Activated naive CD4-positive, alpha-beta T cell treated with anti-CD3 and anti-CD28 coated beads, Interleukin-2, amount 50 U/mL, for 72 hours (primary cell): ENCODE measurements around the gene USF3. TPM values are rescaled to one million over a fixed set of nuclear protein-coding genes. Genes with fewer than 3 reads are reported as not detected.

Source experiments
- ATAC-seq, 2 donors: fragments of 150-1000 bp; cut with Tn5 transposase; 2 replicates each; pipeline ENCODE4 v1.10.0; 2021; ENCODE audit warnings: mild to moderate bottlenecking in 2 of 2, moderate library complexity in 2 of 2
- DNase-seq, 2 donors: peaks; one replicate each; pipeline ENCODE4 v3.0.0; 2021 to 2022; ENCODE audit warnings: low spot score in 2 of 2
- H3K27ac Mint-ChIP-seq, 2 donors: one replicate each; pipeline ENCODE4 v1.8.0; 2022; ENCODE audit warnings: mild to moderate bottlenecking in 2 of 2, mixed read lengths in 2 of 2
- H3K36me3 Mint-ChIP-seq, 2 donors: one replicate each; pipeline ENCODE4 v1.8.0; 2022; ENCODE audit warnings: mixed read lengths in 2 of 2
- H3K9me3 Mint-ChIP-seq, 2 donors: one replicate each; pipeline ENCODE4 v1.8.0; 2022; ENCODE audit warnings: mixed read lengths in 2 of 2
- total RNA-seq, 2 donors: library from RNA; stranded (reverse); gene quantifications; one replicate each; pipeline ENCODE4 v1.2.3, GENCODE V29; 2022

Gene USF3
- 10 to 100 TPM; 14.0 to 22.2 TPM for total RNA-seq

- Mint-ChIP-seq H3K9me3 (no peaks in the 10 kb centered on the region), H3K27ac (peak within 1 kb of the TSS; percentile 91 to 100), H3K36me3 (peaks cover 11% of the 10 kb centered on the region in 2 donors)
- peak; percentile 73 to 81 for ATAC-seq
- DNase-seq: peak; percentile 79
Observed at GRCh38 chr3:113695786-113696645, at the start of gene USF3. USF3 (minus strand) TSS chr3:113696642; CDS start chr3:113674878, 21,764 bp downstream.

- ATAC-seq (peak; percentile 71 to 76), DNase-seq (peak; percentile 85 to 89)
- Mint-ChIP-seq H3K36me3 (peaks cover 30 to 35% of the 10 kb centered on the region in 2 donors), H3K9me3 (no peaks in the 10 kb centered on the region), H3K27ac (peak within 1 kb of the TSS; percentile 100)
Observed at GRCh38 chr3:113745756-113746547, 49.5 kb upstream of the USF3 start, which contains the start of gene NAA50. NAA50 (minus strand) TSS chr3:113746249; CDS start chr3:113745949, 300 bp downstream.

- Mint-ChIP-seq H3K27ac (peak overlapping the region; percentile 99 to 100), H3K36me3 (peaks cover 30 to 35% of the 10 kb centered on the region in 2 donors), H3K9me3 (no peaks in the 10 kb centered on the region)
- DNase-seq: peak; percentile 73 to 79
- peak; percentile 67 to 72 for ATAC-seq
Observed at GRCh38 chr3:113744941-113745755, 48.7 kb upstream of the USF3 start.

GRCh38 chr3:113743006-113743630 lies 46.7 kb upstream of the USF3 start:
- DNase-seq: no peak
- no peaks in the 10 kb centered on the region for H3K9me3 Mint-ChIP-seq
- peak overlapping the region in 1 of 2 donors; percentile 85 for H3K27ac Mint-ChIP-seq
- H3K36me3 Mint-ChIP-seq: peaks cover 30 to 35% of the 10 kb centered on the region in 2 donors
- no peak for ATAC-seq

GRCh38 chr3:113741620-113742019 lies 45.2 kb upstream of the USF3 start:
- DNase-seq (no peak), ATAC-seq (no peak)
- H3K9me3 Mint-ChIP-seq: no peaks in the 10 kb centered on the region
- peaks cover 25 to 29% of the 10 kb centered on the region in 2 donors for H3K36me3 Mint-ChIP-seq
- H3K27ac Mint-ChIP-seq: no peak overlapping the region

- Mint-ChIP-seq H3K27ac (no peak overlapping the region), H3K9me3 (no peaks in the 10 kb centered on the region), H3K36me3 (peaks cover 19 to 24% of the 10 kb centered on the region in 2 donors)
- no peak for ATAC-seq
- no peak for DNase-seq
Observed at GRCh38 chr3:113741086-113741485, 44.6 kb upstream of the USF3 start.

GRCh38 chr3:113736548-113737089 lies 40.2 kb upstream of the USF3 start:
- ATAC-seq (peak; percentile 69 to 86), DNase-seq (peak in 1 of 2 donors; percentile 14)
- H3K27ac Mint-ChIP-seq: peak overlapping the region in 1 of 2 donors; percentile 1
- H3K36me3 Mint-ChIP-seq: no peaks in the 10 kb centered on the region
- no peaks in the 10 kb centered on the region for H3K9me3 Mint-ChIP-seq

- Mint-ChIP-seq H3K27ac (no peak overlapping the region), H3K36me3 (peaks cover 0 to 4% of the 10 kb centered on the region in 2 donors), H3K9me3 (no peaks in the 10 kb centered on the region)
- ATAC-seq: no peak
- DNase-seq: no peak
Observed at GRCh38 chr3:113731694-113732093, 35.3 kb upstream of the USF3 start.

- Mint-ChIP-seq H3K9me3 (no peaks in the 10 kb centered on the region), H3K36me3 (peaks cover 0 to 4% of the 10 kb centered on the region in 2 donors), H3K27ac (peak overlapping the region in 1 of 2 donors; percentile 16)
- ATAC-seq (no peak), DNase-seq (no peak)
Observed at GRCh38 chr3:113730550-113730949, 34.1 kb upstream of the USF3 start.

- Mint-ChIP-seq H3K9me3 (no peaks in the 10 kb centered on the region), H3K36me3 (peaks cover 4% of the 10 kb centered on the region in 2 donors), H3K27ac (no peak overlapping the region)
- ATAC-seq: no peak
- no peak for DNase-seq
Observed at GRCh38 chr3:113728661-113729060, 32.2 kb upstream of the USF3 start.

GRCh38 chr3:113721636-113722035 lies 25.2 kb upstream of the USF3 start:
- no peak for DNase-seq
- ATAC-seq: no peak
- Mint-ChIP-seq H3K27ac (peak overlapping the region in 1 of 2 donors; percentile 77), H3K36me3 (peaks cover 12 to 28% of the 10 kb centered on the region in 2 donors), H3K9me3 (no peaks in the 10 kb centered on the region)

- H3K36me3 Mint-ChIP-seq: peaks cover 9 to 28% of the 10 kb centered on the region in 2 donors
- DNase-seq (no peak), ATAC-seq (no peak)
- H3K9me3 Mint-ChIP-seq: no peaks in the 10 kb centered on the region
- no peak overlapping the region for H3K27ac Mint-ChIP-seq
Observed at GRCh38 chr3:113719758-113720157, 23.3 kb upstream of the USF3 start.

- no peak for DNase-seq
- Mint-ChIP-seq H3K27ac (no peak overlapping the region), H3K9me3 (no peaks in the 10 kb centered on the region), H3K36me3 (peaks cover 8 to 28% of the 10 kb centered on the region in 2 donors)
- ATAC-seq: no peak
Observed at GRCh38 chr3:113719294-113719693, 22.9 kb upstream of the USF3 start.

GRCh38 chr3:113717818-113718217 lies 21.4 kb upstream of the USF3 start:
- peak overlapping the region; percentile 14 to 44 for H3K27ac Mint-ChIP-seq
- peak; percentile 82 to 100 for ATAC-seq
- peaks cover 8 to 28% of the 10 kb centered on the region in 2 donors for H3K36me3 Mint-ChIP-seq
- no peak for DNase-seq
- H3K9me3 Mint-ChIP-seq: no peaks in the 10 kb centered on the region

- Mint-ChIP-seq H3K9me3 (no peaks in the 10 kb centered on the region), H3K27ac (peak overlapping the region in 1 of 2 donors; percentile 14), H3K36me3 (peaks cover 8 to 28% of the 10 kb centered on the region in 2 donors)
- DNase-seq (no peak), ATAC-seq (no peak)
Observed at GRCh38 chr3:113717308-113717707, 20.9 kb upstream of the USF3 start.
